Panc1 (cell line): ENCODE results near the gene RPL7A. TPM values are rescaled to one million over a fixed set of nuclear protein-coding genes. Genes with fewer than 3 reads are reported as not detected.

Experiments
- ATAC-seq: fragments of 200-7000 bp; cut with Tn5 transposase; 2 replicates; pipeline ENCODE4 v1.9.1; 2020; ENCODE audit warnings: mild to moderate bottlenecking, moderate library complexity
- BruUV-seq: library from RNA; stranded (reverse); fragments of 400-500 nt; replicated peaks from 2 replicates; lab custom pipeline; 2021; lab: Mats Ljungman, UMichigan
- CTCF ChIA-PET: fragments of 300-600 bp; sonication (Branson Sonifier 250); formaldehyde crosslinking; loops from one replicate; lab custom pipeline; 2022; ENCODE audit warnings: antibody characterized with exemption; lab: Charles Lee
- POLR2A ChIA-PET: fragments of 300-600 bp; sonication (Branson Sonifier 250); formaldehyde crosslinking; loops from one replicate; lab custom pipeline; 2022; ENCODE audit warnings: antibody characterized with exemption; lab: Charles Lee
- DNase-seq: peaks from one replicate; pipeline ENCODE4 v3.0.0-alpha.2; 2010; ENCODE audit warnings: low read depth, low spot score
- H3K27ac ChIP-seq: 2 replicates; pipeline ENCODE4 v1.5.1; 2011; ENCODE audit warnings: mild to moderate bottlenecking, low read length, inconsistent platforms
- H3K27me3 ChIP-seq: fragments of 200-500 bp; sonication (Bioruptor generic); 2 replicates; pipeline ENCODE4 v1.6.0; 2014; ENCODE audit warnings: low read length, inconsistent platforms; ENCODE audit not compliant: control insufficient read depth, insufficient read depth
- H3K36me3 ChIP-seq: fragments of 200-500 bp; sonication (Bioruptor generic); 2 replicates; pipeline ENCODE4 v1.5.1; 2014; ENCODE audit warnings: inconsistent platforms, mild to moderate bottlenecking, low read length, moderate library complexity; ENCODE audit not compliant: control insufficient read depth, insufficient read depth
- H3K4me1 ChIP-seq: 2 replicates; pipeline ENCODE4 v1.5.1; 2011; ENCODE audit warnings: inconsistent platforms, mild to moderate bottlenecking, low read length, moderate library complexity; ENCODE audit not compliant: control insufficient read depth, insufficient read depth
- H3K4me3 ChIP-seq, 2 experiments: 2 replicates each; pipeline ENCODE4 v1.5.1; 2011 to 2012; ENCODE audit warnings: low read depth in 2 of 2, low read length in 2 of 2, mild to moderate bottlenecking in 2 of 2, inconsistent platforms in 1 of 2, moderate library complexity in 1 of 2
- H3K9me3 ChIP-seq: fragments of 200-500 bp; sonication (Bioruptor generic); 2 replicates; pipeline ENCODE4 v1.5.1; 2014; ENCODE audit warnings: low read depth, mild to moderate bottlenecking, inconsistent platforms, low read length, moderate library complexity; ENCODE audit not compliant: control insufficient read depth, insufficient read depth
- POLR2AphosphoS5 ChIP-seq: IDR thresholded peaks from 2 replicates; pipeline ENCODE4 v1.6.1; 2012; ENCODE audit warnings: mild to moderate bottlenecking, low read depth, low read length, moderate library complexity
- SIN3A ChIP-seq: IDR thresholded peaks from 2 replicates; pipeline ENCODE4 v1.6.1; 2012; ENCODE audit warnings: low read depth, mild to moderate bottlenecking, low read length, moderate library complexity, borderline replicate concordance; ENCODE audit not compliant: insufficient read depth
- TCF7L2 ChIP-seq: IDR thresholded peaks from 2 replicates; pipeline ENCODE4 v1.6.1; 2011; ENCODE audit warnings: mild to moderate bottlenecking, low read depth, low read length, inconsistent platforms
- in situ Hi-C: cut with HindIII; loops from 2 replicates; pipeline ENCODE4 v1.10.0; 2016; ENCODE audit warnings: low sequenced_read_pairs, low pct_unique_long_range_greater_than_20kb
- intact Hi-C: fragments of 100-400 bp; cut with micrococcal nuclease; formaldehyde crosslinking; loops from one replicate; pipeline ENCODE4 v1.10.0; 2022; ENCODE audit not compliant: unreplicated experiment
- total RNA-seq: library from RNA; stranded (reverse); gene quantifications from one replicate; pipeline ENCODE4 v1.2.1, GENCODE V29; 2021; ENCODE audit not compliant: unreplicated experiment
- TF ChIP-seq, protein P1 (sequence below): fragments of 450-650 bp; IDR thresholded peaks from 2 replicates; pipeline ENCODE4 v1.5.1; 2017; ENCODE audit warnings: mild to moderate bottlenecking
- TF ChIP-seq, protein P2 (sequence below), 2 experiments: IDR thresholded peaks; 2 replicates each; pipeline ENCODE4 v1.6.1; 2011 to 2012; ENCODE audit warnings: low read depth in 2 of 2, control low read depth in 1 of 2, low read length in 1 of 2, mild to moderate bottlenecking in 1 of 2, moderate library complexity in 1 of 2; ENCODE audit not compliant: insufficient read depth in 1 of 2

RPL7A gene
- total RNA-seq, 1 experiment from 2014 or later = 1,104 TPM

DNA sequence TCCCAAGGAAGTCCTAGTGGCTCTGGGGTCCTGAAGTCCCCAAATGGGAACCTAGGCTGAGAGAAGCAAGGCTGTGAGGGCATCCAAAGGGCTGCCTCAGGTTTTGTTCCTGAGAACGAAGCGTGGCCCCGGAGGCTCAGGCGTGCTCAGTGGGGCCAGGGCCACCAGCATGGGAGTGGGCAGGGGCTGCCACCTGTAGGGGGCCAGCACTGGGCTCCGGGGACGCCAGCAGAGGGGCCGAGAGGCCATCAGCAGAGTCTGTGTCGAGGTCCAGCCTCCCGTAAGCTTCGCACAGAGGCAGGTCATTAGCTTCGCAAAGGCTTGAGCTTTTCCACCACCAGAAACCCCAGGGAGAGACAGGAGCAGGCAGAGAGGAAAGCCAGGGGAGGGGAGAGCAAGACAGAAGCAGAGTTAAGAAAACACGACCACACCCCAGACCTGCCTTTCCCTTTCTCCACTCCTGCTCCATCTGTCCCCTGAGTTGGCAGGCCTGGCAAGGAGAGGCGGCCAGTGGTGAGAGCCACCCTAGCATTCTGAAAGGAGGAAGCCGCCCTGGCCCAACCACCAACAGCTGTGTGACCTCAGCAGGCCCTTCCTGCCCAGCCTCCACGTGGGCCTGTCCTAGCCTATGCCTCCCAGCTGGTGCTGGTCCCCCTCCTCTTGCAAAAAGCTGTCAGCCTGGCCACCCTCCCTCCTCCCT is 6.5 kb upstream of the RPL7A start:
- Histone ChIP-seq H3K27me3 (no peaks in the 10 kb centered on the region), H3K27ac (no peak overlapping the region), H3K4me1 (peaks cover 2% of the 10 kb centered on the region), H3K9me3 (no peaks in the 10 kb centered on the region), H3K4me3 (no peak overlapping the region), H3K36me3 (no peaks in the 10 kb centered on the region; the same call in 1 of the 2 replicates)
- no peak for DNase-seq
- TF ChIP-seq, protein P1, sequence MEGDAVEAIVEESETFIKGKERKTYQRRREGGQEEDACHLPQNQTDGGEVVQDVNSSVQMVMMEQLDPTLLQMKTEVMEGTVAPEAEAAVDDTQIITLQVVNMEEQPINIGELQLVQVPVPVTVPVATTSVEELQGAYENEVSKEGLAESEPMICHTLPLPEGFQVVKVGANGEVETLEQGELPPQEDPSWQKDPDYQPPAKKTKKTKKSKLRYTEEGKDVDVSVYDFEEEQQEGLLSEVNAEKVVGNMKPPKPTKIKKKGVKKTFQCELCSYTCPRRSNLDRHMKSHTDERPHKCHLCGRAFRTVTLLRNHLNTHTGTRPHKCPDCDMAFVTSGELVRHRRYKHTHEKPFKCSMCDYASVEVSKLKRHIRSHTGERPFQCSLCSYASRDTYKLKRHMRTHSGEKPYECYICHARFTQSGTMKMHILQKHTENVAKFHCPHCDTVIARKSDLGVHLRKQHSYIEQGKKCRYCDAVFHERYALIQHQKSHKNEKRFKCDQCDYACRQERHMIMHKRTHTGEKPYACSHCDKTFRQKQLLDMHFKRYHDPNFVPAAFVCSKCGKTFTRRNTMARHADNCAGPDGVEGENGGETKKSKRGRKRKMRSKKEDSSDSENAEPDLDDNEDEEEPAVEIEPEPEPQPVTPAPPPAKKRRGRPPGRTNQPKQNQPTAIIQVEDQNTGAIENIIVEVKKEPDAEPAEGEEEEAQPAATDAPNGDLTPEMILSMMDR = no peak
- no peak for TF ChIP-seq SIN3A
- TF ChIP-seq, protein P2, sequence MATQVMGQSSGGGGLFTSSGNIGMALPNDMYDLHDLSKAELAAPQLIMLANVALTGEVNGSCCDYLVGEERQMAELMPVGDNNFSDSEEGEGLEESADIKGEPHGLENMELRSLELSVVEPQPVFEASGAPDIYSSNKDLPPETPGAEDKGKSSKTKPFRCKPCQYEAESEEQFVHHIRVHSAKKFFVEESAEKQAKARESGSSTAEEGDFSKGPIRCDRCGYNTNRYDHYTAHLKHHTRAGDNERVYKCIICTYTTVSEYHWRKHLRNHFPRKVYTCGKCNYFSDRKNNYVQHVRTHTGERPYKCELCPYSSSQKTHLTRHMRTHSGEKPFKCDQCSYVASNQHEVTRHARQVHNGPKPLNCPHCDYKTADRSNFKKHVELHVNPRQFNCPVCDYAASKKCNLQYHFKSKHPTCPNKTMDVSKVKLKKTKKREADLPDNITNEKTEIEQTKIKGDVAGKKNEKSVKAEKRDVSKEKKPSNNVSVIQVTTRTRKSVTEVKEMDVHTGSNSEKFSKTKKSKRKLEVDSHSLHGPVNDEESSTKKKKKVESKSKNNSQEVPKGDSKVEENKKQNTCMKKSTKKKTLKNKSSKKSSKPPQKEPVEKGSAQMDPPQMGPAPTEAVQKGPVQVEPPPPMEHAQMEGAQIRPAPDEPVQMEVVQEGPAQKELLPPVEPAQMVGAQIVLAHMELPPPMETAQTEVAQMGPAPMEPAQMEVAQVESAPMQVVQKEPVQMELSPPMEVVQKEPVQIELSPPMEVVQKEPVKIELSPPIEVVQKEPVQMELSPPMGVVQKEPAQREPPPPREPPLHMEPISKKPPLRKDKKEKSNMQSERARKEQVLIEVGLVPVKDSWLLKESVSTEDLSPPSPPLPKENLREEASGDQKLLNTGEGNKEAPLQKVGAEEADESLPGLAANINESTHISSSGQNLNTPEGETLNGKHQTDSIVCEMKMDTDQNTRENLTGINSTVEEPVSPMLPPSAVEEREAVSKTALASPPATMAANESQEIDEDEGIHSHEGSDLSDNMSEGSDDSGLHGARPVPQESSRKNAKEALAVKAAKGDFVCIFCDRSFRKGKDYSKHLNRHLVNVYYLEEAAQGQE (IDR thresholded peaks at IDR 0.05; ENCODE audit: insufficient read depth in 1 of 2, low read depth in 2 of 2, low read length in 1 of 2) = no peak
- no peak for TF ChIP-seq TCF7L2
- TF ChIP-seq POLR2AphosphoS5 = no peak
- no peak for ATAC-seq
- CTCF ChIA-PET = interaction anchor here (0.6 kb wide), 2 partner anchors 86 to 153 kb away, joined by 3 to 5 read pairs; no protein-coding TSS in a partner anchor
- no TSS peak for BruUV-seq
- POLR2A ChIA-PET = no interaction called here
- intact Hi-C loops (no loop called here), in situ Hi-C loops (no loop called here)

DNA sequence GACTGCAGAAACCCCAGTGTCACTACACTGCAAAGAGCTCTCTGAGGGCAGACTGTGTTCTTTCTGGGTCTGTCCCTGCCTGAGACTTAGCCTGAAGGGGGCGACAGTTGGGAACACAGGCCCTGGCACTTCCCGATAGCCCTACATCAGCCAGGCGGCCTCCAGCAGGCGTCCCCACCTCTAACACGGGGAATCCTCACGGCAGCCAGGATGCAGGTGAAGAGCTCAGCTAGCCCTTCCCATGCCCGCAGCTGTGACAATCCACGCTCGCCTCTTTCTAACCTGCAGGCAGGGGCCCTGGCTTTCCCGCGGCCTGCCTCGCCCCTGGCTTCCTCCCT is 6.0 kb upstream of the RPL7A start:
- DNase-seq (no peak), ATAC-seq (peak; percentile 59; the same call in 1 of the 2 replicates)
- no TSS peak for BruUV-seq
- Histone ChIP-seq H3K27ac (no peak overlapping the region), H3K9me3 (no peaks in the 10 kb centered on the region), H3K27me3 (no peaks in the 10 kb centered on the region), H3K36me3 (no peaks in the 10 kb centered on the region; the same call in none of the 2 replicates), H3K4me1 (peaks cover 3% of the 10 kb centered on the region), H3K4me3 (no peak overlapping the region)
- in situ Hi-C loops (no loop called here), intact Hi-C loops (no loop called here)
- ChIA-PET CTCF (interaction anchor here (0.6 kb wide), 2 partner anchors 86 to 154 kb away, joined by 3 to 5 read pairs; no protein-coding TSS in a partner anchor), POLR2A (no interaction called here)
- TF ChIP-seq SIN3A (no peak), POLR2AphosphoS5 (no peak), TCF7L2 (no peak)
- TF ChIP-seq, protein P1 = no peak; the same call in 1 of the 2 replicates
- TF ChIP-seq, protein P2 (IDR thresholded peaks at IDR 0.05; ENCODE audit: insufficient read depth in 1 of 2, low read depth in 2 of 2, low read length in 1 of 2) = no peak
